ENCODE results near the gene TET1. TPM values are rescaled to one million over a fixed set of nuclear protein-coding genes. Genes with fewer than 3 reads are reported as not detected.

Gene TET1
- total RNA-seq, 1 experiment from 2014 or later: 2.7 TPM

- TF ChIP-seq CTCF (IDR thresholded peaks at IDR 0.05 in 2 of 3, conservative IDR thresholded peaks at IDR 0.05 in 1 of 3; ENCODE audit: borderline replicate concordance in 1 of 3, insufficient read depth in 1 of 3, low read depth in 2 of 3, low read length in 2 of 3) (no peak), EZH2phosphoT487 (IDR thresholded peaks at IDR 0.05; ENCODE audit: borderline replicate concordance) (no peak), TCF7L2 (IDR thresholded peaks at IDR 0.05; ENCODE audit: borderline replicate concordance, extremely low read depth, insufficient read depth, insufficient read length) (peak; percentile 27)
Observed at GRCh38 chr10:68600041-68600778, 40.1 kb downstream of the TET1 start (continued).

GRCh38 chr10:68601501-68602265 lies 41.5 kb downstream of the TET1 start:
- no peak for DNase-seq (ENCODE audit: low read depth, low spot score)
- Histone ChIP-seq H3K9ac (ENCODE audit: low read length) (no peak overlapping the region), H3K4me1 (ENCODE audit: control insufficient read depth in 1 of 2, insufficient read depth in 2 of 2, low read length in 2 of 2) (peaks cover 17 to 27% of the 10 kb centered on the region in 2 experiments), H3K27ac (ENCODE audit: low read depth, low read length) (no peak overlapping the region), H4K20me1 (ENCODE audit: insufficient read depth) (no peaks in the 10 kb centered on the region), H2AFZ (ENCODE audit: low read depth, low read length, poor library complexity, severe bottlenecking) (no peak overlapping the region), H3K36me3 (ENCODE audit: control insufficient read depth in 1 of 2, insufficient read depth in 2 of 2, low read length in 2 of 2) (no peaks in the 10 kb centered on the region), H3K4me2 (ENCODE audit: low read length) (peak overlapping the region; percentile 87; the same call in 1 of the 2 replicates), H3K4me3 (replicated peaks in 1 of 2; ENCODE audit: low read depth in 1 of 2, low read length in 2 of 2) (no peak overlapping the region), H3K79me2 (ENCODE audit: insufficient read depth, low read length) (no peaks in the 10 kb centered on the region), H3K27me3 (ENCODE audit: insufficient read depth, low read length) (no peaks in the 10 kb centered on the region), H3K9me3 (ENCODE audit: control insufficient read depth in 1 of 2, insufficient read depth in 1 of 2, low read depth in 1 of 2, low read length in 2 of 2) (no peaks in the 10 kb centered on the region), H3K9me2 (ENCODE audit: insufficient read depth) (no peaks in the 10 kb centered on the region)
- ChIA-PET POLR2A (no interaction called here), CTCF (no interaction called here), RAD21 (ENCODE audit: low non-redundant PET in 1 of 2, low total read pairs in 2 of 2, uncharacterized antibody in 2 of 2, unreplicated experiment in 2 of 2) (no interaction called here)
- no TSS peak for BruUV-seq (replicated peaks)
- TF ChIP-seq, protein P1, sequence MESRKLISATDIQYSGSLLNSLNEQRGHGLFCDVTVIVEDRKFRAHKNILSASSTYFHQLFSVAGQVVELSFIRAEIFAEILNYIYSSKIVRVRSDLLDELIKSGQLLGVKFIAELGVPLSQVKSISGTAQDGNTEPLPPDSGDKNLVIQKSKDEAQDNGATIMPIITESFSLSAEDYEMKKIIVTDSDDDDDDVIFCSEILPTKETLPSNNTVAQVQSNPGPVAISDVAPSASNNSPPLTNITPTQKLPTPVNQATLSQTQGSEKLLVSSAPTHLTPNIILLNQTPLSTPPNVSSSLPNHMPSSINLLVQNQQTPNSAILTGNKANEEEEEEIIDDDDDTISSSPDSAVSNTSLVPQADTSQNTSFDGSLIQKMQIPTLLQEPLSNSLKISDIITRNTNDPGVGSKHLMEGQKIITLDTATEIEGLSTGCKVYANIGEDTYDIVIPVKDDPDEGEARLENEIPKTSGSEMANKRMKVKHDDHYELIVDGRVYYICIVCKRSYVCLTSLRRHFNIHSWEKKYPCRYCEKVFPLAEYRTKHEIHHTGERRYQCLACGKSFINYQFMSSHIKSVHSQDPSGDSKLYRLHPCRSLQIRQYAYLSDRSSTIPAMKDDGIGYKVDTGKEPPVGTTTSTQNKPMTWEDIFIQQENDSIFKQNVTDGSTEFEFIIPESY (IDR thresholded peaks at IDR 0.05; ENCODE audit: extremely low read depth, insufficient replicate concordance, low read length): no peak
- TF ChIP-seq SP1 (IDR thresholded peaks at IDR 0.05; ENCODE audit: low read depth): no peak
- TF ChIP-seq ELF1 (IDR thresholded peaks at IDR 0.05; ENCODE audit: borderline replicate concordance, low read depth): no peak
- no peak for TF ChIP-seq CEBPB (IDR thresholded peaks at IDR 0.05; ENCODE audit: low read depth)
- no peak for TF ChIP-seq SIN3A (IDR thresholded peaks at IDR 0.05; ENCODE audit: low read depth)
- TF ChIP-seq, protein P2, sequence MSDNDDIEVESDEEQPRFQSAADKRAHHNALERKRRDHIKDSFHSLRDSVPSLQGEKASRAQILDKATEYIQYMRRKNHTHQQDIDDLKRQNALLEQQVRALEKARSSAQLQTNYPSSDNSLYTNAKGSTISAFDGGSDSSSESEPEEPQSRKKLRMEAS (IDR thresholded peaks at IDR 0.05): no peak
- TF ChIP-seq POLR2AphosphoS5 (IDR thresholded peaks at IDR 0.05; ENCODE audit: low read depth, low read length): no peak
- TF ChIP-seq EZH2phosphoT487 (IDR thresholded peaks at IDR 0.05; ENCODE audit: borderline replicate concordance): no peak
- no peak for TF ChIP-seq ZNF274 (IDR thresholded peaks at IDR 0.05; ENCODE audit: low read depth, low read length)
- intact Hi-C loops (cut with micrococcal nuclease): no loop called here
- ATAC-seq: no peak

Measured in HCT116 (cell line).